CD4-positive, alpha-beta T cell treated with Interleukin-17A for 1 hour (primary cell): ENCODE results near the gene ALAS2.
"Not testable (repeated sequence)": the region's sequence is repeated elsewhere in the genome, so short reads cannot be mapped to it uniquely, and the experiment has no call there.

Experiments used
- DNase-seq: peaks from one replicate; pipeline ENCODE4 v3.0.0-alpha.2; 2020

ALAS2 gene

GRCh38 chrX:55030271-55031205 lies at the start of gene ALAS2:
ALAS2 (minus strand) TSS chrX:55030977; CDS start chrX:55026000, 4,977 bp downstream.
- DNase-seq: no peak

- DNase-seq: no peak
These were observed 44.2 kb upstream of the ALAS2 start, which contains the start of gene PAGE2B for GRCh38 chrX:55074851-55075467. PAGE2B (plus strand) TSS chrX:55075030; CDS start chrX:55076042, 1,012 bp downstream.

GRCh38 chrX:55072286-55072685 lies 41.5 kb upstream of the ALAS2 start:
- DNase-seq: no peak

GRCh38 chrX:55067180-55067579 lies 36.4 kb upstream of the ALAS2 start:
- not testable (repeated sequence) for DNase-seq

- DNase-seq: peak; percentile 62
These were observed 27.0 kb upstream of the ALAS2 start for GRCh38 chrX:55057675-55058249.

- DNase-seq: peak; percentile 66
These were observed 26.3 kb upstream of the ALAS2 start for GRCh38 chrX:55056820-55057674.

GRCh38 chrX:55050599-55050998 lies 19.8 kb upstream of the ALAS2 start:
- not testable (repeated sequence) for DNase-seq

- no peak for DNase-seq
These were observed 10.7 kb upstream of the ALAS2 start for GRCh38 chrX:55041514-55041913.

GRCh38 chrX:55039471-55039870 lies 8.7 kb upstream of the ALAS2 start:
- no peak for DNase-seq

GRCh38 chrX:55033429-55033828 lies 2.7 kb upstream of the ALAS2 start:
- no peak for DNase-seq

- DNase-seq: no peak
These were observed 1.5 kb downstream of the ALAS2 start for GRCh38 chrX:55029291-55029690.

- no peak for DNase-seq
These were observed 2.2 kb downstream of the ALAS2 start for GRCh38 chrX:55028611-55029010.

- no peak for DNase-seq
These were observed 2.7 kb downstream of the ALAS2 start for GRCh38 chrX:55028040-55028439.

GRCh38 chrX:55026840-55027239 lies 3.9 kb downstream of the ALAS2 start:
- no peak for DNase-seq

GRCh38 chrX:55026143-55026542 lies 4.6 kb downstream of the ALAS2 start:
- no peak for DNase-seq

GRCh38 chrX:55014897-55015299 lies 15.9 kb downstream of the ALAS2 start:
- DNase-seq: no peak

GRCh38 chrX:55011294-55011693 lies 19.5 kb downstream of the ALAS2 start:
- DNase-seq: no peak

- no peak for DNase-seq
These were observed 22.0 kb downstream of the ALAS2 start for GRCh38 chrX:55008571-55009358.

- DNase-seq: no peak
These were observed 23.1 kb downstream of the ALAS2 start for GRCh38 chrX:55007656-55008055.

- no peak for DNase-seq
These were observed 23.8 kb downstream of the ALAS2 start for GRCh38 chrX:55006827-55007621.

- DNase-seq: no peak
These were observed 25.5 kb downstream of the ALAS2 start for GRCh38 chrX:55005256-55005655.
